B cell (primary cell): ENCODE measurements around the gene PPM1N. TPM values are rescaled to one million over a fixed set of nuclear protein-coding genes. Genes with fewer than 3 reads are reported as not detected.

Experiments
- ATAC-seq: fragments of 200-7000 bp; cut with Tn5 transposase; one replicate; pipeline ENCODE4 v1.10.0; 2021; ENCODE audit warnings: low read depth, mild to moderate bottlenecking, moderate number of reproducible peaks, moderate library complexity
- CTCF ChIA-PET: fragments of 350-600 bp; sonication (Branson Sonifier 250); formaldehyde crosslinking; loops from one replicate; lab custom pipeline; 2021; ENCODE audit warnings: antibody characterized with exemption, inconsistent platforms; lab: Charles Lee
- POLR2A ChIA-PET: fragments of 350-600 bp; sonication (Branson Sonifier 250); formaldehyde crosslinking; loops from one replicate; lab custom pipeline; 2021; ENCODE audit warnings: antibody characterized with exemption; lab: Charles Lee
- DNase-seq: peaks from one replicate; pipeline ENCODE4 v3.0.0; 2013
- H2AFZ ChIP-seq: 2 replicates; pipeline ENCODE4 v1.6.1; 2012; ENCODE audit warnings: mild to moderate bottlenecking, low read depth, low read length; ENCODE audit not compliant: insufficient read depth, poor library complexity, severe bottlenecking
- H3K27ac ChIP-seq, 2 donors: 1 replicate in 1 of 2; 2 replicates in 1 of 2; pipeline ENCODE4 v1.5.1; 2012 to 2013; ENCODE audit warnings: low read length in 2 of 2, mild to moderate bottlenecking in 2 of 2, moderate library complexity in 1 of 2
- H3K27me3 ChIP-seq, 4 experiments: fragments of 200-600 bp in 1 of 4; sonication (generic) in 1 of 4; replicated peaks in 1 of 4; 1 replicate in 2 of 4; 2 replicates in 2 of 4; pipeline versions ENCODE4 v1.6.1 to v1.7.0; 2013 to 2016; ENCODE audit warnings: low read length in 3 of 4, mild to moderate bottlenecking in 2 of 4, mixed read lengths in 1 of 4, moderate library complexity in 1 of 4; ENCODE audit not compliant: insufficient read depth in 4 of 4, control insufficient read depth in 3 of 4; ENCODE audit errors: control extremely low read depth in 1 of 4
- H3K36me3 ChIP-seq, 2 experiments: replicated peaks in 1 of 2; 1 replicate in 1 of 2; 2 replicates in 1 of 2; pipeline versions ENCODE4 v1.6.1 to v1.7.1; 2013; ENCODE audit warnings: low read length in 1 of 2; ENCODE audit not compliant: insufficient read depth in 2 of 2, control insufficient read depth in 1 of 2; ENCODE audit errors: control extremely low read depth in 1 of 2, extremely low read depth in 1 of 2
- H3K4me1 ChIP-seq, 2 donors: fragments of 200-600 bp in 1 of 2; sonication (generic) in 1 of 2; 1 replicate in 1 of 2; 2 replicates in 1 of 2; pipeline versions ENCODE4 v1.5.1 to v1.6.1; 2013 to 2017; ENCODE audit warnings: low read length in 2 of 2; ENCODE audit not compliant: control insufficient read depth in 2 of 2, insufficient read depth in 2 of 2
- H3K4me2 ChIP-seq: replicated peaks from 2 replicates; pipeline ENCODE3; 2012; ENCODE audit warnings: mild to moderate bottlenecking, low read depth, low read length; ENCODE audit not compliant: poor library complexity, severe bottlenecking
- H3K4me3 ChIP-seq, 5 experiments: fragments of 200-600 bp in 1 of 5; sonication (generic) in 1 of 5; 1 replicate in 3 of 5; 2 replicates in 2 of 5; pipeline versions ENCODE4 v1.5.1 to v1.7.0; 2011 to 2016; ENCODE audit warnings: low read length in 4 of 5, mild to moderate bottlenecking in 4 of 5, low read depth in 2 of 5, control low read depth in 1 of 5, moderate library complexity in 1 of 5; ENCODE audit not compliant: insufficient read depth in 1 of 5; ENCODE audit errors: control extremely low read depth in 1 of 5, extremely low read depth in 1 of 5
- H3K79me2 ChIP-seq: fragments of 200-600 bp; sonication (generic); one replicate; pipeline ENCODE4 v1.6.0; 2016; ENCODE audit warnings: low read length; ENCODE audit not compliant: control insufficient read depth, insufficient read depth
- H3K9ac ChIP-seq: fragments of 200-600 bp; sonication (generic); 2 replicates; pipeline ENCODE4 v1.6.1; 2017; ENCODE audit warnings: mild to moderate bottlenecking, low read length, moderate library complexity
- H3K9me3 ChIP-seq, 3 donors: one replicate each; pipeline versions ENCODE4 v1.6.1 to v1.7.1; 2013; ENCODE audit warnings: low read length in 2 of 3; ENCODE audit not compliant: control insufficient read depth in 2 of 3, insufficient read depth in 1 of 3; ENCODE audit errors: control extremely low read depth in 1 of 3
- H4K20me1 ChIP-seq: 2 replicates; pipeline ENCODE4 v1.6.0; 2012; ENCODE audit warnings: mild to moderate bottlenecking, low read length; ENCODE audit not compliant: insufficient read depth, control insufficient read depth, poor library complexity, severe bottlenecking
- H3K27ac Mint-ChIP-seq: one replicate; pipeline ENCODE4 v1.8.0; 2021; ENCODE audit warnings: mixed read lengths
- H3K27me3 Mint-ChIP-seq: one replicate; pipeline ENCODE4 v1.8.0; 2021; ENCODE audit warnings: mixed read lengths
- H3K4me1 Mint-ChIP-seq: one replicate; pipeline ENCODE4 v1.8.0; 2021; ENCODE audit warnings: mixed read lengths
- H3K4me3 Mint-ChIP-seq: one replicate; pipeline ENCODE4 v1.8.0; 2021; ENCODE audit warnings: mixed read lengths
- H3K9me3 Mint-ChIP-seq: one replicate; pipeline ENCODE4 v1.8.0; 2022; ENCODE audit warnings: mixed read lengths; ENCODE audit not compliant: insufficient read depth
- CTCF ChIP-seq: fragments of 200-600 bp; IDR thresholded peaks from one replicate; pipeline ENCODE4 v1.8.0; 2022; ENCODE audit warnings: antibody characterized with exemption, mild to moderate bottlenecking
- EZH2 ChIP-seq: IDR thresholded peaks from 2 replicates; pipeline ENCODE4 v1.6.1; 2012; ENCODE audit warnings: borderline replicate concordance, low read depth, mild to moderate bottlenecking, moderate library complexity, low read length; ENCODE audit not compliant: insufficient read depth, poor library complexity, severe bottlenecking
- WGBS: methylation state at CpG from one replicate; pipeline ENCODE4 v1.1.5; 2013; ENCODE audit warnings: missing lambda C conversion rate; ENCODE audit not compliant: insufficient coverage; 5-methylcytosine and 5-hydroxymethylcytosine counted together
- intact Hi-C: fragments of 100-400 bp; cut with micrococcal nuclease; formaldehyde crosslinking; loops from one replicate; pipeline ENCODE4 v1.10.0; 2022
- polyA plus RNA-seq: library from polyadenylated mRNA; depleted of rRNA; stranded (reverse); fragments of >200 nt; gene quantifications from 2 replicates; pipeline ENCODE4 v1.2.3, GENCODE V29; 2012
- total RNA-seq, 2 donors: library from RNA; stranded (reverse); fragments of 120-200 nt in 1 of 2; gene quantifications; 1 replicate in 1 of 2; 2 replicates in 1 of 2; pipeline versions ENCODE4 v1.2.3 to v1.2.4, GENCODE V29; 2013 to 2022

PPM1N gene
- total and polyA plus RNA-seq, 2 donors (not counting 1 experiment from before 2014, with no cell fraction given), result 2.6 to 6.5 TPM

GRCh38 chr19:45500918-45501729 lies 2.9 kb downstream of the PPM1N start:
- ChIA-PET POLR2A (interaction anchor here (0.7 kb wide), 1 partner anchor 14 kb away, joined by 3 read pairs; no protein-coding TSS in a partner anchor), CTCF (interaction anchor here (0.8 to 0.9 kb wide), 2 partner anchors 57 to 141 kb away, joined by 3 read pairs; no protein-coding TSS in a partner anchor)
- Histone ChIP-seq H3K27me3 (peaks cover 0 to 10% (median 2%) of the 10 kb centered on the region in 4 experiments), H3K4me3 (no peak overlapping the region), H3K27ac (no peak overlapping the region), H3K9me3 (peaks cover 0 to 9% (median 0%) of the 10 kb centered on the region in 3 donors), H3K79me2 (peaks cover 17% of the 10 kb centered on the region), H3K9ac (no peak overlapping the region), H4K20me1 (peaks cover 4% of the 10 kb centered on the region), H3K4me2 (no peak overlapping the region), H3K4me1 (peaks cover 33 to 51% of the 10 kb centered on the region in 2 donors), H3K36me3 (peaks cover 1 to 5% of the 10 kb centered on the region in 2 experiments), H2AFZ (no peak overlapping the region)
- H3K4me3 Mint-ChIP-seq, result no peak overlapping the region
- DNase-seq, result no peak
- H3K27ac Mint-ChIP-seq, result peak overlapping the region; percentile 51
- ATAC-seq, result no peak
- peaks cover 54% of the 10 kb centered on the region for H3K4me1 Mint-ChIP-seq
- intact Hi-C loops, result no loop called here
- H3K27me3 Mint-ChIP-seq, result no peaks in the 10 kb centered on the region
- H3K9me3 Mint-ChIP-seq, result no peaks in the 10 kb centered on the region
- no peak for TF ChIP-seq CTCF
- no peak for TF ChIP-seq EZH2
- WGBS, result 98% methylated on average over 5 of the region's 8 CpGs

- DNase-seq, result no peak
- intact Hi-C loops, result no loop called here
- no peak overlapping the region for H3K4me3 ChIP-seq
- Mint-ChIP-seq H3K4me3 (no peak overlapping the region), H3K9me3 (no peaks in the 10 kb centered on the region), H3K27me3 (no peaks in the 10 kb centered on the region), H3K27ac (peak overlapping the region; percentile 51), H3K4me1 (peaks cover 55% of the 10 kb centered on the region)
- CTCF ChIA-PET, result interaction anchor here (0.8 to 0.9 kb wide), 2 partner anchors 57 to 140 kb away, joined by 3 read pairs; no protein-coding TSS in a partner anchor
- no peaks in the 10 kb centered on the region for H4K20me1 ChIP-seq
- H3K4me2 ChIP-seq, result no peak overlapping the region
- TF ChIP-seq EZH2 (no peak), CTCF (no peak)
- H3K9me3 ChIP-seq, result peaks cover 0 to 9% (median 0%) of the 10 kb centered on the region in 3 donors
- H3K27ac ChIP-seq, result peak overlapping the region in 1 of 2 donors; percentile 22
- POLR2A ChIA-PET, result interaction anchor here (0.7 kb wide), 1 partner anchor 14 kb away, joined by 3 read pairs; no protein-coding TSS in a partner anchor
- H3K27me3 ChIP-seq, result peaks cover 0 to 6% (median 2%) of the 10 kb centered on the region in 4 experiments
- H3K9ac ChIP-seq, result no peak overlapping the region
- no peak for ATAC-seq
- peaks cover 29 to 49% of the 10 kb centered on the region in 2 donors for H3K4me1 ChIP-seq
- WGBS, result 85% methylated on average over 2 of the region's 2 CpGs
- H3K79me2 ChIP-seq, result peaks cover 19% of the 10 kb centered on the region
- peaks cover 1 to 5% of the 10 kb centered on the region in 2 experiments for H3K36me3 ChIP-seq
- no peak overlapping the region for H2AFZ ChIP-seq
Measured at GRCh38 chr19:45501730-45502014, 3.4 kb downstream of the PPM1N start.
